HEK293T (cell line): ENCODE measurements around the gene ERO1B.
A peak's percentile ranks its signal among the peaks of the same experiment; 100 is the strongest.

Experiments
- CTCF ChIA-PET: fragments of 350-600 bp; formaldehyde crosslinking; extraction: SDS; loops from one replicate; lab custom pipeline; 2021; ENCODE audit warnings: antibody characterized with exemption, inconsistent platforms; lab: Yijun Ruan, JAX
- POLR2A ChIA-PET: fragments of 350-600 bp; formaldehyde crosslinking; extraction: SDS; loops from one replicate; lab custom pipeline; 2020; ENCODE audit warnings: antibody characterized with exemption, inconsistent platforms; lab: Yijun Ruan, JAX
- DNase-seq: peaks from one replicate; pipeline ENCODE4 v3.0.0; 2012; ENCODE audit warnings: mixed read lengths; ENCODE audit errors: extremely low spot score
- ARNT ChIP-seq: fragments of 450-650 bp; IDR thresholded peaks from 2 replicates; pipeline ENCODE4 v1.6.1; 2017; ENCODE audit warnings: mild to moderate bottlenecking
- BHLHE40 ChIP-seq: fragments of 450-650 bp; IDR thresholded peaks from 2 replicates; pipeline ENCODE4 v1.6.1; 2016; ENCODE audit warnings: mild to moderate bottlenecking, moderate library complexity, borderline replicate concordance
- CTBP1 ChIP-seq: fragments of 450-650 bp; IDR thresholded peaks from 2 replicates; pipeline ENCODE4 v1.6.1; 2016; ENCODE audit warnings: borderline replicate concordance
- ELF4 ChIP-seq: fragments of 450-650 bp; IDR thresholded peaks from 2 replicates; pipeline ENCODE4 v1.6.1; 2017; ENCODE audit warnings: antibody characterized with exemption
- FOXA1 ChIP-seq: fragments of 450-650 bp; IDR thresholded peaks from 2 replicates; pipeline ENCODE4 v1.6.1; 2016; ENCODE audit warnings: mild to moderate bottlenecking
- FOXK2 ChIP-seq: fragments of 450-650 bp; IDR thresholded peaks from 2 replicates; pipeline ENCODE4 v1.6.1; 2016; ENCODE audit warnings: mild to moderate bottlenecking
- FOXM1 ChIP-seq: fragments of 450-650 bp; IDR thresholded peaks from 2 replicates; pipeline ENCODE4 v1.6.1; 2017; ENCODE audit warnings: mild to moderate bottlenecking, borderline replicate concordance
- HDGF ChIP-seq: fragments of 450-650 bp; IDR thresholded peaks from 2 replicates; pipeline ENCODE4 v1.6.1; 2017; ENCODE audit warnings: antibody characterized with exemption, borderline replicate concordance
- L3MBTL2 ChIP-seq: fragments of 450-650 bp; conservative IDR thresholded peaks from 2 replicates; pipeline ENCODE4 v1.6.1; 2016; ENCODE audit warnings: mild to moderate bottlenecking
- LEF1 ChIP-seq: fragments of 450-650 bp; IDR thresholded peaks from 2 replicates; pipeline ENCODE4 v1.6.1; 2017; ENCODE audit warnings: mild to moderate bottlenecking, borderline replicate concordance
- NFRKB ChIP-seq: fragments of 450-650 bp; IDR thresholded peaks from 2 replicates; pipeline ENCODE4 v1.6.1; 2016; ENCODE audit warnings: mild to moderate bottlenecking, moderate library complexity
- PKNOX1 ChIP-seq: fragments of 450-650 bp; IDR thresholded peaks from 2 replicates; pipeline ENCODE4 v1.6.1; 2016
- SP1 ChIP-seq: fragments of 450-650 bp; IDR thresholded peaks from 2 replicates; pipeline ENCODE4 v1.6.1; 2017
- SUZ12 ChIP-seq: fragments of 450-650 bp; IDR thresholded peaks from 2 replicates; pipeline ENCODE4 v1.6.1; 2016; ENCODE audit warnings: mild to moderate bottlenecking
- TARDBP ChIP-seq: fragments of 450-650 bp; IDR thresholded peaks from 2 replicates; pipeline ENCODE4 v1.6.1; 2016
- ZNF384 ChIP-seq: fragments of 450-650 bp; IDR thresholded peaks from 2 replicates; pipeline ENCODE4 v1.6.1; 2016

Gene ERO1B

GRCh38 chr1:236239092-236239585 lies 42.6 kb downstream of the ERO1B start:
- CTCF ChIA-PET = no interaction called here
- no peak for DNase-seq
- POLR2A ChIA-PET = interaction anchor here (0.6 kb wide), 1 partner anchor 845 kb away, joined by 3 read pairs; no protein-coding TSS in a partner anchor
- TF ChIP-seq FOXA1 (no peak), HDGF (no peak), FOXK2 (no peak), NFRKB (no peak), ARNT (no peak), SUZ12 (no peak), LEF1 (no peak), PKNOX1 (no peak), FOXM1 (no peak)

- POLR2A ChIA-PET = no interaction called here
- no peak for DNase-seq
- CTCF ChIA-PET = no interaction called here
- TF ChIP-seq HDGF (no peak), ARNT (no peak), SP1 (no peak), SUZ12 (no peak)
Observed at GRCh38 chr1:236235116-236235515, 46.6 kb downstream of the ERO1B start.

- DNase-seq = no peak
- ChIA-PET CTCF (no interaction called here), POLR2A (no interaction called here)
- TF ChIP-seq BHLHE40 (no peak), SP1 (no peak), LEF1 (no peak)
Observed at GRCh38 chr1:236228411-236228810, 53.3 kb downstream of the ERO1B start.

GRCh38 chr1:236222632-236223031 lies 59.1 kb downstream of the ERO1B start:
- ChIA-PET POLR2A (no interaction called here), CTCF (no interaction called here)
- no peak for DNase-seq
- TF ChIP-seq SP1 (no peak), ZNF384 (no peak), ELF4 (no peak), ARNT (no peak), FOXM1 (no peak), HDGF (no peak), TARDBP (no peak), L3MBTL2 (no peak), FOXK2 (no peak), SUZ12 (no peak), LEF1 (no peak), BHLHE40 (no peak), CTBP1 (no peak), FOXA1 (no peak), NFRKB (no peak), PKNOX1 (no peak)

- POLR2A ChIA-PET = no interaction called here
- TF ChIP-seq BHLHE40 = no peak
- TF ChIP-seq ARNT = no peak
- no peak for TF ChIP-seq SP1
- CTCF ChIA-PET = no interaction called here
- DNase-seq = no peak
Observed at GRCh38 chr1:236220473-236220872, 61.3 kb downstream of the ERO1B start.

GRCh38 chr1:236214761-236215160 lies 67.0 kb downstream of the ERO1B start:
- ChIA-PET POLR2A (no interaction called here), CTCF (no interaction called here)
- TF ChIP-seq HDGF (no peak), BHLHE40 (no peak), FOXA1 (no peak), CTBP1 (no peak)
- DNase-seq = no peak

- ChIA-PET CTCF (interaction anchor here (0.7 kb wide), 1 partner anchor 27 kb away, joined by 8 read pairs; no protein-coding TSS in a partner anchor), POLR2A (no interaction called here)
- TF ChIP-seq L3MBTL2 (0 out of 2 replicates have a peak, but pooled peaks have one; percentile 11), FOXK2 (no peak), HDGF (no peak), LEF1 (no peak), NFRKB (no peak), TARDBP (no peak), PKNOX1 (no peak), SUZ12 (no peak), CTBP1 (no peak)
- no peak for DNase-seq
Observed at GRCh38 chr1:236213534-236213933, 68.2 kb downstream of the ERO1B start.
